SK-N-SH (cell line): ENCODE measurements around the gene COL10A1. TPM values are rescaled to one million over a fixed set of nuclear protein-coding genes. Genes with fewer than 3 reads are reported as not detected.

Experiments used
- CTCF ChIA-PET: fragments of 300-600, 350-600 bp; formaldehyde crosslinking; extraction: SDS; loops from one replicate; lab custom pipeline; 2021; lab: Yijun Ruan, JAX
- POLR2A ChIA-PET: fragments of 350-600 bp; sonication (Branson Sonifier 250); formaldehyde crosslinking; extraction: SDS; loops from one replicate; lab custom pipeline; 2020; ENCODE audit warnings: antibody characterized with exemption, inconsistent platforms; lab: Yijun Ruan, JAX
- DNase-seq: peaks from one replicate; pipeline ENCODE4 v3.0.0; 2012
- H2AFZ ChIP-seq: fragments of 200-600 bp; sonication (generic); 2 replicates; pipeline ENCODE4 v1.8.1; 2016; ENCODE audit warnings: antibody characterized with exemption, mild to moderate bottlenecking, low read depth
- H3F3A ChIP-seq: fragments of 200-600 bp; sonication (generic); replicated peaks from 2 replicates; pipeline ENCODE3; 2016; ENCODE audit warnings: antibody characterized with exemption, mild to moderate bottlenecking; ENCODE audit not compliant: insufficient read depth
- H3K27ac ChIP-seq, 2 experiments: fragments of 200-500 bp in 1 of 2; fragments of 200-600 bp in 1 of 2; sonication (Bioruptor generic) in 1 of 2; sonication (generic), shearing (Covaris generic) in 1 of 2; 2 replicates each; pipeline versions ENCODE4 v1.5.1 to v1.6.1; 2014 to 2016; ENCODE audit warnings: low read depth in 2 of 2, inconsistent platforms in 1 of 2, low read length in 1 of 2, mild to moderate bottlenecking in 1 of 2, mixed read lengths in 1 of 2
- H3K27me3 ChIP-seq: fragments of 200-600 bp; sonication (generic), shearing (Covaris generic); 2 replicates; pipeline ENCODE4 v1.6.1; 2016; ENCODE audit warnings: mixed run types; ENCODE audit not compliant: insufficient read depth
- H3K36me3 ChIP-seq, 2 experiments: fragments of 200-500 bp in 1 of 2; fragments of 200-600 bp in 1 of 2; sonication (Bioruptor generic) in 1 of 2; sonication (generic) in 1 of 2; replicated peaks in 1 of 2; 2 replicates each; pipeline versions ENCODE3 to v1.5.1; 2014 to 2016; ENCODE audit warnings: low read length in 1 of 2, mild to moderate bottlenecking in 1 of 2; ENCODE audit not compliant: insufficient read depth in 2 of 2, control insufficient read depth in 1 of 2
- H3K4me1 ChIP-seq, 2 experiments: fragments of 200-500 bp in 1 of 2; fragments of 200-600 bp in 1 of 2; sonication (Bioruptor generic) in 1 of 2; sonication (generic), shearing (Covaris generic) in 1 of 2; 2 replicates each; pipeline versions ENCODE4 v1.5.1 to v1.6.1; 2014 to 2016; ENCODE audit warnings: low read depth in 1 of 2, low read length in 1 of 2, mixed run types in 1 of 2; ENCODE audit not compliant: insufficient read depth in 2 of 2, control insufficient read depth in 1 of 2
- H3K4me2 ChIP-seq: fragments of 200-600 bp; sonication (generic), shearing (Covaris generic); 2 replicates; pipeline ENCODE4 v1.6.1; 2017; ENCODE audit warnings: mixed run types
- H3K4me3 ChIP-seq, 2 experiments: fragments of 200-500 bp in 1 of 2; fragments of 200-600 bp in 1 of 2; sonication (Bioruptor generic) in 1 of 2; sonication (generic), shearing (Covaris generic) in 1 of 2; 2 replicates each; pipeline versions ENCODE4 v1.5.1 to v1.8.1; 2014 to 2016; ENCODE audit warnings: low read depth in 2 of 2, inconsistent platforms in 1 of 2, low read length in 1 of 2, mild to moderate bottlenecking in 1 of 2, mixed read lengths in 1 of 2, moderate library complexity in 1 of 2
- H3K79me2 ChIP-seq: fragments of 200-600 bp; sonication (generic); 2 replicates; pipeline ENCODE4 v1.8.1; 2017; ENCODE audit warnings: mild to moderate bottlenecking; ENCODE audit not compliant: insufficient read depth
- H3K9ac ChIP-seq: fragments of 200-600 bp; sonication (generic); 2 replicates; pipeline ENCODE4 v1.6.1; 2017; ENCODE audit warnings: mixed run types
- H3K9me2 ChIP-seq: fragments of 200-600 bp; sonication (generic); 2 replicates; pipeline ENCODE4 v1.6.1; 2017; ENCODE audit warnings: mixed run types
- H3K9me3 ChIP-seq: fragments of 200-600 bp; sonication (generic); 2 replicates; pipeline ENCODE4 v1.6.1; 2017; ENCODE audit warnings: mixed run types, mild to moderate bottlenecking, moderate library complexity
- H4K20me1 ChIP-seq: fragments of 200-600 bp; sonication (generic); 2 replicates; pipeline ENCODE4 v1.6.1; 2017; ENCODE audit warnings: mild to moderate bottlenecking, mixed run types; ENCODE audit not compliant: insufficient read depth
- CHD2 ChIP-seq: fragments of 150-350 bp; IDR thresholded peaks from 2 replicates; pipeline ENCODE4 v1.6.1; 2018; ENCODE audit warnings: low read length; ENCODE audit not compliant: partially characterized antibody
- CTCF ChIP-seq: fragments of 200-600 bp; sonication (generic); IDR thresholded peaks from 2 replicates; pipeline ENCODE4 v1.6.1; 2017; ENCODE audit warnings: antibody characterized with exemption, mild to moderate bottlenecking, moderate library complexity
- ELF1 ChIP-seq: IDR thresholded peaks from 2 replicates; pipeline ENCODE4 v1.4.0; 2012
- EP300 ChIP-seq, 2 experiments: IDR thresholded peaks; 2 replicates each; pipeline versions ENCODE4 v1.4.0 to v1.6.1; 2012; ENCODE audit warnings: borderline replicate concordance in 1 of 2, low read depth in 1 of 2, low read length in 1 of 2
- FOXJ3 ChIP-seq: sonication (generic); formaldehyde crosslinking; IDR thresholded peaks from 2 replicates; pipeline ENCODE4 v1.5.1; 2020; ENCODE audit warnings: mild to moderate bottlenecking, missing genetic modification reagents
- FOXM1 ChIP-seq: IDR thresholded peaks from 2 replicates; pipeline ENCODE4 v1.4.0; 2012; ENCODE audit warnings: low read depth, mild to moderate bottlenecking
- GABPA ChIP-seq: IDR thresholded peaks from 2 replicates; pipeline ENCODE4 v1.4.0; 2012; ENCODE audit warnings: low read depth, mild to moderate bottlenecking
- GATA2 ChIP-seq: sonication (generic); formaldehyde crosslinking; IDR thresholded peaks from 2 replicates; pipeline ENCODE4 v1.5.0; 2020; ENCODE audit warnings: mild to moderate bottlenecking, missing genetic modification reagents
- IRF3 ChIP-seq: fragments of 150-350 bp; IDR thresholded peaks from 2 replicates; pipeline ENCODE4 v1.6.1; 2016; ENCODE audit warnings: mild to moderate bottlenecking, low read depth, low read length
- MAX ChIP-seq: IDR thresholded peaks from 2 replicates; pipeline ENCODE4 v1.4.0; 2012; ENCODE audit warnings: low read depth
- MEF2A ChIP-seq: IDR thresholded peaks from 2 replicates; pipeline ENCODE4 v1.4.0; 2012; ENCODE audit warnings: low read depth, borderline replicate concordance
- MXI1 ChIP-seq: IDR thresholded peaks from 2 replicates; pipeline ENCODE4 v1.6.1; 2012; ENCODE audit warnings: mild to moderate bottlenecking, low read depth, low read length, improper control_type of control experiment
- NFIC ChIP-seq: IDR thresholded peaks from 2 replicates; pipeline ENCODE4 v1.4.0; 2012; ENCODE audit warnings: borderline replicate concordance
- NRF1 ChIP-seq: IDR thresholded peaks from 2 replicates; pipeline ENCODE4 v1.6.1; 2012; ENCODE audit warnings: low read depth, mild to moderate bottlenecking, low read length
- POLR2AphosphoS5 ChIP-seq: IDR thresholded peaks from 2 replicates; pipeline ENCODE4 v1.6.1; 2012; ENCODE audit warnings: low read depth, low read length
- RAD21 ChIP-seq: IDR thresholded peaks from 2 replicates; pipeline ENCODE4 v1.6.1; 2012; ENCODE audit warnings: mild to moderate bottlenecking, low read length
- RCOR1 ChIP-seq: fragments of 150-350 bp; IDR thresholded peaks from 2 replicates; pipeline ENCODE4 v1.6.1; 2017; ENCODE audit warnings: antibody characterized with exemption, low read length
- RFX5 ChIP-seq: IDR thresholded peaks from 2 replicates; pipeline ENCODE4 v1.6.1; 2012; ENCODE audit warnings: mild to moderate bottlenecking, improper control_type of control experiment, low read length
- SIN3A ChIP-seq: IDR thresholded peaks from 2 replicates; pipeline ENCODE4 v1.6.1; 2012; ENCODE audit warnings: low read depth, mild to moderate bottlenecking, low read length, moderate library complexity, borderline replicate concordance
- SMC3 ChIP-seq: IDR thresholded peaks from 2 replicates; pipeline ENCODE4 v1.6.1; 2012; ENCODE audit warnings: low read depth, low read length, improper control_type of control experiment
- TAF1 ChIP-seq: IDR thresholded peaks from 2 replicates; pipeline ENCODE4 v1.6.1; 2012; ENCODE audit warnings: low read depth, mild to moderate bottlenecking, low read length, moderate library complexity, borderline replicate concordance
- TCF12 ChIP-seq: IDR thresholded peaks from 2 replicates; pipeline ENCODE4 v1.4.0; 2012
- TEAD4 ChIP-seq: IDR thresholded peaks from 2 replicates; pipeline ENCODE4 v1.4.0; 2012; ENCODE audit warnings: mild to moderate bottlenecking, borderline replicate concordance; ENCODE audit not compliant: insufficient read depth
- USF1 ChIP-seq: IDR thresholded peaks from 2 replicates; pipeline ENCODE4 v1.4.0; 2012; ENCODE audit warnings: low read depth, borderline replicate concordance
- WGBS: methylation state at CpG from one replicate; pipeline ENCODE4 v1.1.6; 2017; ENCODE audit warnings: low lambda C conversion rate; 5-methylcytosine and 5-hydroxymethylcytosine counted together
- polyA plus RNA-seq, 3 experiments: library from polyadenylated mRNA; depleted of rRNA; stranded (reverse); fragments of >200 nt; gene quantifications; 2 replicates each; pipeline ENCODE4 v1.2.3, GENCODE V29; 2012

COL10A1 gene
- polyA plus RNA-seq, 1 of the 3 experiments (the other 2 are of a cell fraction) = 5.1 TPM

GRCh38 chr6:116084284-116084683 lies 41.6 kb downstream of the COL10A1 start:
- Histone ChIP-seq H2AFZ (no peak overlapping the region), H3F3A (no peaks in the 10 kb centered on the region), H3K4me2 (no peak overlapping the region), H3K9me2 (no peaks in the 10 kb centered on the region), H3K36me3 (no peaks in the 10 kb centered on the region), H3K4me3 (no peak overlapping the region), H3K27ac (no peak overlapping the region), H3K9ac (no peak overlapping the region), H3K79me2 (no peaks in the 10 kb centered on the region)
- ChIA-PET CTCF (interaction anchor here (0.6 to 1.0 kb wide), 2 partner anchors 14 to 24 kb away, joined by 3 read pairs; partner anchors contain the start of gene FRK), POLR2A (interaction anchor here (0.7 kb wide), 1 partner anchor 140 kb away, joined by 3 read pairs; no protein-coding TSS in a partner anchor)
- no peak for TF ChIP-seq SMC3
- no peak for TF ChIP-seq RCOR1
- TF ChIP-seq RFX5 = no peak
- TF ChIP-seq IRF3 = no peak
- TF ChIP-seq FOXM1 = no peak
- no peak for TF ChIP-seq SIN3A
- no peak for TF ChIP-seq EP300 (IDR thresholded peaks at IDR 0.05; ENCODE audit: borderline replicate concordance in 1 of 2, low read depth in 1 of 2, low read length in 1 of 2)
- no peak for TF ChIP-seq CHD2
- no peak for TF ChIP-seq FOXJ3
- TF ChIP-seq MAX = no peak
- TF ChIP-seq TEAD4 = no peak
- no peak for TF ChIP-seq GABPA
- TF ChIP-seq NFIC = no peak
- TF ChIP-seq MXI1 = no peak
- TF ChIP-seq GATA2 (CRISPR knock-in tag) = no peak
- no peak for TF ChIP-seq NRF1
- TF ChIP-seq USF1 = no peak
- TF ChIP-seq, all 33 proteins: peak for 0
- Histone ChIP-seq H3K9me3 (no peaks in the 10 kb centered on the region), H3K4me1 (no peaks in the 10 kb centered on the region; a peak in 1 of 4 replicates), H4K20me1 (no peaks in the 10 kb centered on the region), H3K27me3 (no peaks in the 10 kb centered on the region)
- DNase-seq = no peak
- 56% methylated on average over 2 of the region's 2 CpGs for WGBS

- no peak overlapping the region for H3K4me2 ChIP-seq
- no peaks in the 10 kb centered on the region for H3K9me2 ChIP-seq
- no peaks in the 10 kb centered on the region for H3K36me3 ChIP-seq
- POLR2A ChIA-PET = no interaction called here
- no peak overlapping the region for H3K4me3 ChIP-seq
- H3K4me1 ChIP-seq = no peaks in the 10 kb centered on the region; a peak in 1 of 4 replicates
- no peaks in the 10 kb centered on the region for H3K79me2 ChIP-seq
- H3K27ac ChIP-seq = no peak overlapping the region
- H2AFZ ChIP-seq = no peak overlapping the region
- 54% methylated on average over 5 of the region's 5 CpGs for WGBS
- H3K9ac ChIP-seq = no peak overlapping the region
- CTCF ChIA-PET = interaction anchor here (0.6 to 1.5 kb wide), 3 partner anchors 13 to 14 kb away, joined by 3 read pairs; no protein-coding TSS in a partner anchor
- no peaks in the 10 kb centered on the region for H3F3A ChIP-seq
- H3K27me3 ChIP-seq = no peaks in the 10 kb centered on the region
- H4K20me1 ChIP-seq = no peaks in the 10 kb centered on the region
- no peaks in the 10 kb centered on the region for H3K9me3 ChIP-seq
- DNase-seq = no peak
- TF ChIP-seq CTCF (no peak), TCF12 (no peak), TAF1 (no peak), FOXJ3 (no peak), SMC3 (no peak), SIN3A (no peak), MEF2A (no peak), TEAD4 (no peak), POLR2AphosphoS5 (no peak), IRF3 (no peak), GATA2 (CRISPR knock-in tag) (no peak), ELF1 (no peak), MAX (no peak), NRF1 (no peak), RAD21 (no peak), FOXM1 (no peak)
These were observed 42.9 kb downstream of the COL10A1 start for GRCh38 chr6:116083052-116083451.
